NCI-H1092 (cell line): Measurements from ENCODE around the gene CCNJL.
"Not testable (repeated sequence)": the region's sequence is repeated elsewhere in the genome, so short reads cannot be mapped to it uniquely, and the experiment has no call there.

Source experiments
- DNase-seq: peaks from one replicate; lab custom pipeline; 2025; lab: John Stamatoyannopoulos, UW

Gene CCNJL

DNA sequence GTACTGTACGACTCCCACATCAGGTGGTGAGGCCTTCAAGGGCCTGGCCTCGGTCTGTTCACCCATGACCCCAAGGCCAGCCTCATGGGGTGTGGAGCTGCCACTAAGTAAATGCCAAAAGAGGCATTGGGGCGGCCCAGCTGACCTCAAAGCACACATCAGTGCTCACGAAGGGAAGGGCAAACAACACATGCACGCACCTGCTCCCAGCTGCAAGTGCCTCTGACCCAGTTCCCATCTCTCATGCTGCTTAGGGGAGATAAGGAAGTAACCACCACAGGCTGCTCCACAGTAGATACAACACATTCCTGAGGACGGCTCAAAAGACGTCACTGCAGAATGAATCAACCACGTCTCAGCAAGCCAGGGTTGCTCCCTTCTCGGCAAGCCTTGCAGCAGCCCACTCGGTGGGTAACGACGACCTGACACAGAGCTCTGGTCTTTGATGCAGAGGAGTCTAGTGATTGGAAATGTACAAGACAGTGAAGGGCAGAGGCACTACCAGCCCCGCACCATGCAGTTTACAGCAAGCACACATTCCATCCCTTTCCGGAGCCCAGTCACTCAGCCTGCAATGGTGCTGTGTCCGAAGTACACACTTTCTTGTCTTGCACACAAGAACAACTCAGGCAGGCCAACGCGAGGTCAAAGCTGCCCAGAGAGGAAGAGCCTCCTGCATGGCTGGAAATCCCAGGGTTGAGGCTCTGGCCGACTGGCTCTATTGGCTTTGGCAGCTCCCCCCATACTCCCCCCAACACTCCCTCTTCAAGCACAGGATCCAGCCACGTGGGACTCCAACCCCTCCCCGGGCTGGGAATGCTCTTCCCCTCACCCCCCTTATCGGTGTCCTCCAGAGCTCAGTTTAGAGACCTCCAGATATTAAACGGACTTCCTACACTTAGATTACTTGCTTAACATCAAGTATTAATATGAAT is 51.2 kb downstream of the CCNJL start:
- DNase-seq, result no peak

- no peak for DNase-seq
Measured at GRCh38 chr5:160260006-160260775, 52.2 kb downstream of the CCNJL start.

- DNase-seq, result no peak
Measured at GRCh38 chr5:160259341-160259740, 53.0 kb downstream of the CCNJL start.

GRCh38 chr5:160254706-160255105 is 57.7 kb downstream of the CCNJL start:
- no peak for DNase-seq

GRCh38 chr5:160253441-160253840 is 58.9 kb downstream of the CCNJL start:
- no peak for DNase-seq

DNA sequence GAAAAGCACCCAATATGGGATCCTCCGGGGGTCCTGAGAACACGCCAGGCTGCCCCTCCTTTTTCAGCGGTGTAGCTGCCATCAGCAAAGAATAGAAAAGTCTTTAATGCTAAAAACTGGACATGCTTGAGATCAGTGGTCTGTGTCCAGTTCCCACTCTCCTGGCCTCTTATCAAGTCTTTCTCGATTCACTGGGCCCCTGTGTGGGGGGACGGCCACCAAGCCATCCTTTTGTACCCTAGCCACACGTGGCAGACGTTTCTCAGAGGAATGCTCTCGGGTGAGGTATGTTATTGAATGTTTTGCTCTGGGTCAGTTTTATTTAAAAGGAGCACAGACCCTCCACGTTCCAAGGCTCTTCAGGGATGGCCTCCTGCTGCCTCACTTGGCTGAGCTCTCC is 59.4 kb downstream of the CCNJL start:
- DNase-seq, result no peak

DNA sequence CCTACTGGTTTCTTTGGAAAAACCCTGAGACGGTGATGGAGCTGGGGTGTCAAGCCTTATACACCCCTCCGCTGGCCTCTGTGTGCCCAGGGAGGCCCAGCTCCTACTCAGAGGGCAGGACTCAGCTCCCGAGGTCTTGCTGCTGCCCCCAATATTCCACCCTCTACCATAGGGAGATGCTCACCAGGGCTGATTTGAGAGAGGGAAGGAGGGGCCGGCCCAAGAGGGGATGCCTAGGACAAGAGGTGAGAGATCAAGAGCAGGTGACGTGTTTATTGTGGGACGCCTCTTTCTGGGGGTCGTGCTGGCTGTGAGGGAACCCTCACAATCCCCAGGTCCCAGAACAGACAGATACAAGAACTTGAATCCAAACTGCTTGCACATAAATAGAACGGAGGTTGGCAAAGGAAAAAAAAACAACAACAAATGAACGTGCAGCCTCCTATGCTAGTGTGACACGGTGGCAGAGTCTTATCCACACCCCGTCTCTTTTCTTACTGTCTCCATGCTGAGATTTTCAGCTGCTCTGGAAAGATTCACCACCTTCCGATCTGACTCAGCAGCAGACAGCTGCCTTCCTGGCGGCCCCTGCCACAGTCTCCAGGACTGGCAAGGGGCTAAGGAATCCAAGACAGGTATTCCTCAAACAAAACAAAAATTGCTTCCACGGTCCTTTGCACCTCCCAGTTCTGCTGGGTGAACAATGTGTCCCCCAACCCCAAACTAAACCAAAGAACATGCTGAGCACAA is 60.8 kb downstream of the CCNJL start:
- no peak for DNase-seq

GRCh38 chr5:160250826-160251225 is 61.5 kb downstream of the CCNJL start:
- DNase-seq, result no peak

DNA sequence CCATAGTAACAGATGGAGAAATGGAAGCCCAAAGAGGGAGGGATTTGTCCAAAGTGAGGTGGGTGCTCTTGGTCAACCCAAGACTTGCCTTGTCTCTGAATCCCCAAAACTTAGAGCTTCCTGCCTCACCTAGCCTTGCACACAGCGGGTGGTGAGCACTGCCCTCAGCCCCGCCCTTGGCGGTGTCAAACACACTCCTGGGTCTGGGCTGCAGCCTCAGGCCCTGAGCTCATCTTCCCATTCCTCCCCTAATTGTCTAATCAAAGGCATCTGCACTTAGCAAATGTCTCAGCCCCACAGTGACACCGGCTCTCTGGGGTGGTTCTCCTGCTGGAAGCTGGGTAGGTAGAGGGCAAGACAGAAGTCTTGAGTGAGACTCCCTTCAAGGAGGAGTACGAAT is 62.1 kb downstream of the CCNJL start:
- no peak for DNase-seq

DNA sequence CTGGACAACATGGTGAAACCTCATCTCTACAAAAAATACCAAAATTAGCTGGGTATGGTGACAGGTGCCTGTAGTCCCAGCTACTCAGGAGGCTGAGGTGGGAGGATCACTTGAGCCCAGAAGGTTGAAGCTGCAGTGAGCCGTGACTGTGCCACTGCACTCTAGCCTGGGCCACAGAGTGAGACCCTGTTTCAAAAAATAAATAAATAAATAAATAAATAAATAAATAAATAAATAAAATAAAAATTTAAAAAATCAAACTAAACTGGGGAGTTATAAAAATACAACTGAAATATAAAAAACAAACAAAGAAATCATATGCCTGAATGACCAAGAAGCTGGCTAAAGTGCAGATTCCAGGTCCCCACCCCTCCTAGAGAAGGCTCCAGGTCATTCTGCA is 62.8 kb downstream of the CCNJL start:
- not testable (repeated sequence) for DNase-seq

DNA sequence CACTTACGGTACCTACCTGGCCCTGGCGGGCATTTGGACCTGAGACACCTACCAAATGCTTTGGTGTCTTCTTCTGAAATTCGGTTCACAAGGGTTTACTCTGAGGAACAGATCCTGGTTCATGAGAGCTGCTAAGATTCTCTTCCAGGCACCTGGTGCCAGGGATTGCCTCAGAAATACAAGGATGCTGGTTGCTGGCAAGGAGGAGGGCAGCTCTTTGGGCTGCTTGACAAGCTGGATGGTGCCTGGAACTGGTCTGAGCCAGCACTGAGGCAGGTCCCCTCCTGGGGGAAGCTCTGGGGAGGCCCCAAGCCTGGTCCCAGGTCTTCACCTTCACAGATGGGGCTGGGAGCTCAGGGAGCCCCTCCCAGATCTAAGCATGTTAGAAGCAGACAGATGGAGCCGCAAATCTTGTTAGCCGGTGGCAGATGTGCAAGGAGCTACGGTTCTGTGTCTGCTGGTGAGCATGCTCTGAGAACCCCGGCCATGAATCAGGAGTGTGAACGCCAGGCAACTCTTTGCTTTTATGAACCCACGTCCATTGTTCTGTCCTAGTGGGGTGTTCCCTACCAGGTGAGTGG is 66.8 kb downstream of the CCNJL start:
- no peak for DNase-seq

DNA sequence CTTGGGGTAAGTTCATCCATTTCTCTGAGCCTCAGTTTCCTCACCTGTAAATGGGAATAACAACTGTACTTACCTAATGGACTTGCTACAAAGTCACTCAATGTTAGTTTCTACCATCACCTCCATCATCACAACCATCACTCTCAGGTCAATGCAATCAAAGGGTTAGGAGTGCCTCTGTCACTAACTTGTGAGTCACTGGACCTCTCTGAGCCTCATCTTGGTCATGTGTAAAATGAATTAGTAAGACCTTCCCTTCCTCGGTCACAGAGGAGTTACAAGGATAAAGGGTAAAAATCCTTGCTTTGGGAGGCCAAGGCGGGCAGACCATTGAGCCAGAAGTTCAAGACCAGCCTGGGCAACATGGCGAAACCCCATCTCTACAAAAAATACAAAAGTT is 70.2 kb downstream of the CCNJL start:
- no peak for DNase-seq

DNA sequence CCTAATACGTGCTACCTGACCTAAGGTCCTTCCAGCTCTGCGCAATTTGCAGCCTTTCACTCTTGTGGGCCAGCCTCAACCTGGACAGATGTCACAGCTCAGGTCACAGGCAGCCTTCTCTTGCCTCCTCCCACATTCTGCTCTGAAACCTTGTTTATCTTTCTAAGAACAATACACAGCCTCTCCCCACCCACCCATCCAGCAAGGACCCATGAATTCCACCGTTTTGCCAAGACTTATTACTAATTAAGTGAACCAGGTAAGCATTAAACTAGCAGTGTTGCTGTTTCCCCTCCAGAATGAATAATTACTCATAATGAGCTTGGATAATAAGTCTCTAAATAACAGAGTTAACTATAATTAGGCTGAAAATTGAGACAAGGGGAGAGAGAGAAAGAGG is 72.0 kb downstream of the CCNJL start:
- no peak for DNase-seq

DNA sequence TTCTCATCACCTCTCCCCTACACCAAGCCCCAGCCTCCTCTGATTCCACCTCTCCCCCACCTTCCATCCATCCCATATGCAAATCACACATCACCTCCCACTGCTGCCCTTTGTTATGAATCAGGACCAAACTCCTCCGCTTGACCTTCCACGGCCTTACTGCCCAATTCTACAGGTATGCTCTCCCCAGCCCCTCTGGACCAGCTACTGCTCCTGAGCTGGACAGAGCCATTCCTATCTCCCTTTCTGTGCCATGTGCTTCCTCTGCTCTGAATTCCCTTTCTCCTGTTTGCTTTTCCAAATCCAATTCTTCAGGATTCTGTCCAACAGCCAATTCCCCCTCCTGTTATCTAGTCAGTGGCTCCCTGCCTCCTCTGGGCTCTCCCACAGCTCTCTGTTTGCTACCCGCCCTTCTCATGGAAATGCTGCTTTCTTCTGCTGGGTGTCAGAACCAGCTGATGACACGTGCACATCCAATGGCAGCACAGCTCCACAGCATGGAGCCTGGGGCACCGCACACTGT is 74.7 kb downstream of the CCNJL start:
- DNase-seq, result no peak

GRCh38 chr5:160235731-160236130 is 76.6 kb downstream of the CCNJL start:
- no peak for DNase-seq

DNA sequence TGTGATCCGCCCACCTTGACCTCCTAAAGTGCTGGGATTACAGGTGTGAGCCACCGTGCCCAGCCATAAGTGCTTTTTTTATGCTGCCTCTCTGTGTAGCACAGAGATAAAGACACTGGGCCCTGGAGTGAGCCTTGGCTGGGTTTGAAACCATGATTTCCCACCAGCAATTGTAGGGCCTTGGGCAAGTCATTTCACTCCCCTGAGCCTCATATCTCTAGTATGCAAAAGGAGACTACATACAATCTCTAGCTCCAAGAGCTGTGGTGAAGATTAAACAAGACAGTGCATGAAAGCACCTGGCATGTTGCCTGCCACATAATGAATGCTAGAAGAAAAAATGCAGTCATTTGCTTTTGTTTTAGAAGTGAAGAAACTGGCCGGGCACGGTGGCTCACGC is 79.1 kb downstream of the CCNJL start:
- no peak for DNase-seq

GRCh38 chr5:160231783-160232342 is 80.5 kb downstream of the CCNJL start:
- no peak for DNase-seq

DNA sequence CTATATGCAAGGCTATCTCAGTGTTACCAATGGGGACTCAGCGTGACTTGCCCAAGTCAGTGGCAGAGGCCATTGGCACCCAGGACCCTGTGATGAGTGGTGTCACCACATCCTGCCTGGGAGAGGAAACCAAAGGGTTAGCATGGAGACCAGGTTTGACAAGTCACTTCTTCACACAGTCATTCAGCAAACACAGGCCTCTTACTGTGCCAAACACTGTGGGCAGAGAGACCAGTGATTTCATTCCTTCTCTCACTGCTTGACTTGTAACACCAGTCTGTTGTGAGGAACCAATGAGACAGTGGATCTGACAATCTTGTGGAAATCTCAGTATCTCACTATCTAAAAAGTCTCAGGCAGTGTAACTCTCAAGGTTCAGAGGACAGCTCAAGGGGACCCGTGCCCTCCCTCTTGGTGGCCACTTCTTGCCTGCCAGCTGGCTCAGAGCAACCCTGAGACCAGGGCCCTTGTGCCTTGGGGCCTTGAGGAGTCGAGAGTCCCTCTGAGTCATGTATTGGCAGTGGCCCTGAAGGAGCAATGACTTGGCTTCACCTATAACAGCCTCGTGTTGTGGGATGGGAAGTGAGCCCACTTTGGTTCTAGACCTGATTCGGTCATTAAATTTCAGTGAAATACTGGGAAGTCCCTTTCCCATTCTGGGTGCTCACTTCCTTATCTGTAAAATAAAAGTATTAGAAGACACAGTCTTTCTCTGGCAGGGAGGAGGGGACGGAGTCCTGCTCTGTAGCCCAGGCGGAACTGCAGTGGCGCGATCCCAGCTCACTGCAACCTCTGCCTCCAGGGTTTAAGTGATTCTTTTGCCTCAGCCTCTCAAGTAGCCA is 81.5 kb downstream of the CCNJL start:
- DNase-seq, result no peak

- no peak for DNase-seq
Measured at GRCh38 chr5:160229190-160229742, 83.1 kb downstream of the CCNJL start, which contains the start of gene FABP6. Gene FABP6, plus strand, starts transcription at chr5:160229506. Its CDS starts 52 bp downstream, at chr5:160229558.

DNA sequence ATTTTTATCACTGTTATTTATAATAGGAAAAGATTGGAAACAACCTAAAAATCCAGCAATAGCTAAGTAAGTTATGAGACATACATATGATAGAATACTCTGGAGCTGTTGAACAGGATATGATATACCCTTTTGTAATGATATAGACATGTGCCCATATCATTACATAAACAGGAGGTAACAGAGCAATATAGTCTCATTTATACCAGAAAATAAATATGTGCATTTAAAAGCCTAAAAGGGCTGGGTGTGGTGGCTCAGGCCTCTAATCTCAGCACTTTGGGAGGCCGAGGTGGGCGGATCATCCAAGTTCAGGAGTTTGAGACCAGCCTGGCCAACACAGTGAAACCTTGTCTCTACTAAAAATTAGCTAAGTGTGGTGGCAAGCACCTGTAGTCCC is 85.4 kb downstream of the CCNJL start:
- no peak for DNase-seq
